Head of caudate nucleus (tissue), 42 donors: Measurements from ENCODE around the gene C2orf74.
A peak's percentile ranks its signal among the peaks of the same experiment; 100 is the strongest.
"Not testable (repeated sequence)": the region's sequence is repeated elsewhere in the genome, so short reads cannot be mapped to it uniquely, and the experiment has no call there.

Source experiments
- DNase-seq, 42 donors: peaks; one replicate each; pipeline versions ENCODE4 v3.0.0 to v3.0.0-alpha.2; 2020 to 2021; ENCODE audit warnings: mixed read lengths in 7 of 42
- intact Hi-C: fragments of 100-400 bp; cut with DNase I; formaldehyde crosslinking; loops from one replicate; pipeline ENCODE4 v1.15.0; 2022

C2orf74 gene

DNA sequence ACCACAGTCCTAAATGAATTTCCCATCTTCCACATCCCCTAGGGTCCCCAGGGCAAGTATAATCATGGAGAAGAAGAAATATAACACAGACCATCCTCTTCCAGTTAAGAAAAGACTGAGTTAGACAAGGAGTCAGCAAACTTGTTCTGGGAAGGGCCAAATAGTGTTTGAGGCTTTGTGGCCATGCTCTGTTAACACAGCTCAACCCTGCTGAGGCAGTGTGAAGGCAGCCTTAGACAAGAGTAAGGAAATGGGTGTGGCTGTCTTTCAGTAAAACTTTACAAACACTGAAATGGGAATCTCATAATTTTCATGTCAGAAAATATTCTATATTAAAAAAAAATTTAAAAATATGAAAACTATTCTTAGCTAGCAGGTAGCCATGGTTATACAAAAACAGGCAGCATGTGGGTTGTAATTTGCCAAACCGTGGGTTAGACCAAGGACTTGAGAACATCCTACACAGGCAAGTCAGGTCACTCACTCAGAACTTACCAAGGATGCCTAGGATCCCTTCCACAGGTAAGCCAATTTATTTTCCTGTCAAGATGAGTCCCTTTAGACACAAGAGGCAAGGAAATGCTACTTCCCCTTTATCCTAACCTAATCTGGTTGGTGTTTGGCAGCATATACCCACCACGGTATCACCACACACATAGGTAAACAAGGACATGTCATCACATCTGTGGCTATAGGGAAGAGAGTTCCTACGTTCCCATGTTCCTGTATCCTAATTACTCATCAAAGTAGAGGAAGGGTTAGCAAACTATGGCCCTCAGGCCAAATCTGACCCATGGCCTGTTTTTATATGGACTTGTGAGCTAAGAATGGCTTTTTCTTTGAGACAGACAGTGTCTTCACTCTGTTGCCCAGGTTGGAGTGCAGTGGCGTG lies 31.9 kb downstream of the C2orf74 start:
- peak in 1 of 42 donors; percentile 63 for DNase-seq
- intact Hi-C loops = no loop called here

DNA sequence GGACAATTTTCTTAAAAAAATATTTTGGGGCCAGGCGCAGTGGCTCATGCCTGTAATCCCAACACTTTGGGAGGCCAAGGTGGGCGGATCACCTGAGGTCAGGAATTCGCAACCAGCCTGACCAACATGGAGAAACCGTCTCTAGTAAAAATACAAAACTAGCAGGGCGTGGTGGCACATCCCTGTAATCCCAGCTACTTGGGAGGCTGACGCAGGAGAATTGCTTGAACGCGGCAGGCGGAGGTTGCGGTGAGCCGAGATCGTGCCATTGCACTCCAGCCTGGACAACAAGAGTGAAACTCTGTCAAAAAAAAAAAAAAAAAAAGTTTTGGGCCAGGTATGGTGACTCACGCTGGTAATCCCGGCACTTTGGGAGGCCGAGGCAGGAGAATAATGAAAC lies 32.7 kb downstream of the C2orf74 start:
- DNase-seq, intact Hi-C loops: not testable (repeated sequence)

DNA sequence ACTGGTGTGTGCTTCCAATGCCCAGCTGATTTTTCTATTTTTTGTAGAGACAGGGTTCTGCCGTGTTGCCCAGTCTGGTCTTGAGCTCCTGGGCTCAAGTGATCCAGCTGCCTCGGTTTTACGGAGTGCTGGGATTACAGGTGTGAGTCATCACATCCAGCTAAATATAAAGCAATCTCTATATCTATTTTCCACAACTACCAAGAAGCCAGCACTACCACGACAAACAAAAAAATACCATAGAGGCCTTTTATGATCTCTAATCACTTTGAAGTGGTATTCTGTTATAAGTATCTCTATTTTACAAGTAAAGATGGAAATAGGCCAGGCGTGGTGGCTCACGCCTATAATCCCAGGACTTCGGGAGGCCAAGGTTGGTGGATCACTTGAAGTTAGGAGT lies 34.7 kb downstream of the C2orf74 start:
- intact Hi-C loops = no loop called here
- DNase-seq = no peak

DNA sequence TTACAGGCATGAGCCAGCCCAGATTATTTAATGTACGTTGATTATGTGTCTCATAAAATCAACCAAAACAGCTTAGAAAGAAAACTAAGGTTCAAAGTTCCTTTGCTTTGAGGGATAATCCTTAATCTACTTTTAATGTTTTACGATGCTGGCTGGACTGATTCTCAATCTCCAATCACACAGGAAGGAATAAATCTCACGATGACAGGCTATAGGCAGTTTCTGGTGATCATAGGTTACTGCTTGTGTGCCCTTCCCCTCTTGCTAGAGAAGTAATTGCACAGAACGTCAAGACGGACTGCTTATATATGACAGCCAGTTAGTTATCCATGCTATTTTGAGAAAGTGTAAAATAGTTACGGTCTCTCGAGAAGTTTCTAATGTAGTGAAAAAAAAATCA lies 43.1 kb downstream of the C2orf74 start:
- intact Hi-C loops = no loop called here
- DNase-seq = no peak

DNA sequence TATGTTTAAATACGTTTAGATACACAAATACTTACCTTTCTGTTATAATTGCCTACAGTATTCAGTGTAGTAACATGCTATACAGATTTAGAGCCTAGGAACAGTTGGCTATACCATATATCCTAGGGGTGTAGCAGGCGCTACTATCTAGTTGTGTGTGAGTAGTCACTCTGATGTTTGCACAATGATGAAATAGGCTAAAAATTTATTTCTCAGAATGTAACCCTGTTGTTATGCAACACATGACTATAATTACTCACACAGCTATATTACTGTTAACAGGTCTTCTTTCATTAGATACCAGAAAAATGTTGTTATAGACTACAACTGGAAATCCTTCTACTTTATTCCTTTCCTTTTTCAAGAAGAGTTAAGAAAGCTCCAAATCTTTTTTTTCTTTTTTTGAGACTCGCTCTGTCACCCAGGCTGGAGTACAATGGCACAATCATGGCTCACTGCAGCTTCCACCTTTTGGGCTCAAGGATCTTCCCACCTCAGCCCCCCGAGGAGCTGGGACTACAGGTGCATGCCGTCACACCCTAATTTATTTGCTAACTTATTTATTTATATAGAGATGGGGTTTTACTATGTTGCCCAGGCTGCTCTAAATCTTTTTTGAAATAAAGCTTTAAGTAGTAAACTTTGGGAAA lies 48.5 kb downstream of the C2orf74 start:
- no peak for DNase-seq
- intact Hi-C loops = no loop called here

DNA sequence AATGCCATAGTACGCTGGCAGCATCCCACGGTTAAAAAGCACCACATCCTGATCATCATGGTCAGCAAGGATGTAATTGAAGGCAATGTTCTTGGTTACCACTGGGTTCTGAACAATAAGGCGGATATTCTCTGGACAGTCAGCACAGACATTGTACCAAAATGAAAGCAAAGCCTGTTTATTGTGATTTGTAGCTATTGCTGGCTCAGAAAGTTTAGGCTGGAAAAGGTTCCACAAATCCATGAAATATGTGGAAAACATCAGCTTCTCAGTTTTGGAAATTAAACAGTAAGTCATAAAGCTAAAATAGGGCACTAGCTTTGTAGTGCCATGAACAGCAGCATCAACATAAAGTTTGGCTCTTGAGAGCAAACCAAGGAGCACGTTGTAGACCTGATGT lies 52.2 kb downstream of the C2orf74 start:
- intact Hi-C loops = no loop called here
- peak in 1 of 42 donors; percentile 15 for DNase-seq
